DOHH2 (cell line): ENCODE measurements around the gene CTNNA2.

Source experiments
- H3F3A ChIP-seq: fragments of 200-600 bp; sonication (generic), shearing (Covaris generic); 2 replicates; pipeline ENCODE4 v1.6.0; 2016; ENCODE audit warnings: antibody characterized with exemption, mild to moderate bottlenecking; ENCODE audit not compliant: control insufficient read depth, insufficient read depth
- H3K27ac ChIP-seq: fragments of 200-600 bp; sonication (generic); 2 replicates; pipeline ENCODE4 v1.5.1; 2014; ENCODE audit warnings: low read depth, mild to moderate bottlenecking, low read length, moderate library complexity
- H3K27me3 ChIP-seq: fragments of 200-600 bp; sonication (generic); 2 replicates; pipeline ENCODE4 v1.6.1; 2014; ENCODE audit warnings: mild to moderate bottlenecking, low read length, mixed read lengths; ENCODE audit not compliant: control insufficient read depth
- H3K36me3 ChIP-seq: fragments of 200-600 bp; sonication (generic); 2 replicates; pipeline ENCODE4 v1.6.1; 2014; ENCODE audit warnings: mild to moderate bottlenecking, low read length, moderate library complexity, mixed read lengths; ENCODE audit not compliant: control insufficient read depth
- H3K4me1 ChIP-seq: fragments of 200-600 bp; sonication (generic); 2 replicates; pipeline ENCODE4 v1.6.1; 2014; ENCODE audit warnings: mild to moderate bottlenecking, low read length, mixed read lengths; ENCODE audit not compliant: control insufficient read depth
- H3K4me2 ChIP-seq: fragments of 200-600 bp; sonication (generic); 2 replicates; pipeline ENCODE4 v1.6.0; 2014; ENCODE audit warnings: mild to moderate bottlenecking, low read length, moderate library complexity
- H3K4me3 ChIP-seq: fragments of 200-600 bp; sonication (generic); 2 replicates; pipeline ENCODE4 v1.5.1; 2014; ENCODE audit warnings: mild to moderate bottlenecking, low read length, mixed read lengths
- H3K79me2 ChIP-seq: fragments of 200-600 bp; sonication (generic); 2 replicates; pipeline ENCODE4 v1.6.1; 2014; ENCODE audit warnings: mild to moderate bottlenecking, low read length, mixed read lengths; ENCODE audit not compliant: control insufficient read depth
- H3K9me2 ChIP-seq: fragments of 200-600 bp; sonication (generic); replicated peaks from 2 replicates; pipeline ENCODE4 v1.6.1; 2014; ENCODE audit warnings: mild to moderate bottlenecking, low read length, mixed read lengths; ENCODE audit not compliant: control insufficient read depth
- H3K9me3 ChIP-seq: fragments of 200-600 bp; sonication (generic); 2 replicates; pipeline ENCODE4 v1.6.1; 2014; ENCODE audit warnings: antibody characterized with exemption, low read length, mixed read lengths; ENCODE audit not compliant: control insufficient read depth, insufficient read depth
- H4K20me1 ChIP-seq: fragments of 200-600 bp; sonication (generic); 2 replicates; pipeline ENCODE4 v1.6.0; 2014; ENCODE audit warnings: low read depth, mild to moderate bottlenecking, antibody characterized with exemption, low read length, moderate library complexity; ENCODE audit not compliant: control insufficient read depth, insufficient read depth
- CTCF ChIP-seq: fragments of 200-600 bp; sonication (generic); IDR thresholded peaks from one replicate; pipeline ENCODE4 v1.5.1; 2014; ENCODE audit warnings: antibody characterized with exemption, mild to moderate bottlenecking, low read depth, low read length; ENCODE audit not compliant: poor library complexity, severe bottlenecking
- EZH2phosphoT487 ChIP-seq: fragments of 200-600 bp; sonication (generic); IDR thresholded peaks from 2 replicates; pipeline ENCODE4 v1.6.1; 2017; ENCODE audit warnings: borderline replicate concordance, mild to moderate bottlenecking, antibody characterized with exemption, low read length, moderate library complexity, mixed read lengths

CTNNA2 gene

GRCh38 chr2:79849241-79849640 is 336.4 kb downstream of the CTNNA2 start:
- no peaks in the 10 kb centered on the region for H3K27me3 ChIP-seq
- no peaks in the 10 kb centered on the region for H3K4me1 ChIP-seq
- no peaks in the 10 kb centered on the region for H4K20me1 ChIP-seq
- no peak overlapping the region for H3K4me3 ChIP-seq
- TF ChIP-seq CTCF (no peak), EZH2phosphoT487 (no peak)
- H3K9me3 ChIP-seq: no peaks in the 10 kb centered on the region
- H3K79me2 ChIP-seq: no peaks in the 10 kb centered on the region
- H3K36me3 ChIP-seq: no peaks in the 10 kb centered on the region
- H3K9me2 ChIP-seq: no peaks in the 10 kb centered on the region
- no peaks in the 10 kb centered on the region for H3F3A ChIP-seq
- no peak overlapping the region for H3K27ac ChIP-seq
- H3K4me2 ChIP-seq: no peak overlapping the region

- H3K79me2 ChIP-seq: no peaks in the 10 kb centered on the region
- H3K9me2 ChIP-seq: no peaks in the 10 kb centered on the region
- no peaks in the 10 kb centered on the region for H3K4me1 ChIP-seq
- H3K9me3 ChIP-seq: no peaks in the 10 kb centered on the region
- H3K27me3 ChIP-seq: no peaks in the 10 kb centered on the region
- no peak overlapping the region for H3K4me3 ChIP-seq
- H3K4me2 ChIP-seq: no peak overlapping the region
- no peak overlapping the region for H3K27ac ChIP-seq
- H3K36me3 ChIP-seq: no peaks in the 10 kb centered on the region
- H3F3A ChIP-seq: no peaks in the 10 kb centered on the region
- TF ChIP-seq CTCF: no peak
- TF ChIP-seq EZH2phosphoT487: no peak
- no peaks in the 10 kb centered on the region for H4K20me1 ChIP-seq
Measured at GRCh38 chr2:79849949-79850348, 337.1 kb downstream of the CTNNA2 start.

GRCh38 chr2:79850912-79851311 is 338.1 kb downstream of the CTNNA2 start:
- Histone ChIP-seq H3K27ac (no peak overlapping the region), H3F3A (no peaks in the 10 kb centered on the region), H3K36me3 (no peaks in the 10 kb centered on the region), H3K9me2 (no peaks in the 10 kb centered on the region), H3K9me3 (no peaks in the 10 kb centered on the region), H3K4me3 (no peak overlapping the region), H3K27me3 (no peaks in the 10 kb centered on the region), H4K20me1 (no peaks in the 10 kb centered on the region), H3K4me2 (no peak overlapping the region), H3K79me2 (no peaks in the 10 kb centered on the region), H3K4me1 (no peaks in the 10 kb centered on the region)
- no peak for TF ChIP-seq EZH2phosphoT487
- no peak for TF ChIP-seq CTCF
